Liver (tissue), 3 donors: ENCODE measurements around the gene EOLA1.
A peak's percentile ranks its signal among the peaks of the same experiment; 100 is the strongest.

Experiments used
- EGR1 ChIP-seq, 2 donors: IDR thresholded peaks; 2 replicates each; pipeline ENCODE4 v1.6.1; 2016 to 2018; ENCODE audit warnings: antibody characterized with exemption in 2 of 2, low read depth in 2 of 2
- HNF4A ChIP-seq, 2 donors: conservative IDR thresholded peaks; 2 replicates each; pipeline ENCODE4 v1.6.1; 2016; ENCODE audit warnings: antibody characterized with exemption in 2 of 2, mild to moderate bottlenecking in 2 of 2
- HNF4G ChIP-seq: IDR thresholded peaks from 2 replicates; pipeline ENCODE4 v1.6.1; 2016; ENCODE audit warnings: antibody characterized with exemption
- JUND ChIP-seq, 2 donors: IDR thresholded peaks; 2 replicates each; pipeline ENCODE4 v1.6.1; 2016; ENCODE audit warnings: antibody characterized with exemption in 2 of 2
- RAD21 ChIP-seq, 2 donors: IDR thresholded peaks; 2 replicates each; pipeline ENCODE4 v1.6.1; 2016; ENCODE audit warnings: antibody characterized with exemption in 2 of 2, mild to moderate bottlenecking in 2 of 2
- TF ChIP-seq, protein P1 (sequence below): IDR thresholded peaks from 2 replicates; pipeline ENCODE4 v1.6.1; 2016; ENCODE audit warnings: antibody characterized with exemption
- TF ChIP-seq, protein P2 (sequence below): fragments of 150-350 bp; IDR thresholded peaks from 2 replicates; pipeline ENCODE4 v1.5.1; 2017; ENCODE audit warnings: improper control_type of control experiment, low read depth, low read length; ENCODE audit not compliant: missing input control
- TF ChIP-seq, protein P3 (sequence below): IDR thresholded peaks from 2 replicates; pipeline ENCODE4 v1.6.1; 2016; ENCODE audit warnings: antibody characterized with exemption, mild to moderate bottlenecking
- TF ChIP-seq, protein P4 (sequence below): IDR thresholded peaks from 2 replicates; pipeline ENCODE4 v1.6.1; 2016; ENCODE audit warnings: antibody characterized with exemption
- donor health status: healthy.
- donor health status: healthy.

DNA sequence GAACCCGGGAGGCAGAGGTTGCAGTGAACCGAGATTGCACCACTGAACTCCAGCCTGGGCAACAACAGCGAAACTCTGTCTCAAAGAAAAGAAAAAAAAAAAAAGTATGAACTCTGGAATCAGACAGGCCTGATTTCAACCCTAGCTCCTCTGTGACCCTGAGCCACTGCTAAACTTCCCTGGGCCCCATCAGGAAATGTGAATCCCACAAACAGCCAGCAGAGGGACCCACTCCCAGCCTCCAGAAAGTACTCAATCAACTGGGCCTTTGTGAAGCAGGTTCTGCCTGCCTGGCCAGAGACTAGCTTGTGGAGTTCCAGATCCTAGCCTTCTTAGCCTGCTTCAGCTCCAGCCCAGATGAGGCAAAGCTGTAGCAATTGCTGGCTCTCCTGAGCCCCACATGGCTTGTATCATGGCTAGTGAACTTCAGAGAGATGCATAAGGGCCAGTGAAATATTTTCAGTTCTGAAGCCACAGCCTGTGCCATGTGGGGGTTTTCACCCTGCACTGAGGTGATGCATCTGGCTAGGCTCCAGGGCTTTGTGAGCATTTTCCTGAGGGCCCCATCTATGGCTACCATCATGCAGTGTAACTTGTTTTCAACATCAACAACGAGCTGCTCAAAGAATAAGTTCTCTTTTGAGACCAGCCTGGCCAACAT is 28.5 kb upstream of the EOLA1 start:
- TF ChIP-seq, protein P1, sequence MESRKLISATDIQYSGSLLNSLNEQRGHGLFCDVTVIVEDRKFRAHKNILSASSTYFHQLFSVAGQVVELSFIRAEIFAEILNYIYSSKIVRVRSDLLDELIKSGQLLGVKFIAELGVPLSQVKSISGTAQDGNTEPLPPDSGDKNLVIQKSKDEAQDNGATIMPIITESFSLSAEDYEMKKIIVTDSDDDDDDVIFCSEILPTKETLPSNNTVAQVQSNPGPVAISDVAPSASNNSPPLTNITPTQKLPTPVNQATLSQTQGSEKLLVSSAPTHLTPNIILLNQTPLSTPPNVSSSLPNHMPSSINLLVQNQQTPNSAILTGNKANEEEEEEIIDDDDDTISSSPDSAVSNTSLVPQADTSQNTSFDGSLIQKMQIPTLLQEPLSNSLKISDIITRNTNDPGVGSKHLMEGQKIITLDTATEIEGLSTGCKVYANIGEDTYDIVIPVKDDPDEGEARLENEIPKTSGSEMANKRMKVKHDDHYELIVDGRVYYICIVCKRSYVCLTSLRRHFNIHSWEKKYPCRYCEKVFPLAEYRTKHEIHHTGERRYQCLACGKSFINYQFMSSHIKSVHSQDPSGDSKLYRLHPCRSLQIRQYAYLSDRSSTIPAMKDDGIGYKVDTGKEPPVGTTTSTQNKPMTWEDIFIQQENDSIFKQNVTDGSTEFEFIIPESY, result no peak
- TF ChIP-seq HNF4A (conservative IDR thresholded peaks at IDR 0.05) (peak in 1 of 2 donors; percentile 29), EGR1 (IDR thresholded peaks at IDR 0.05; ENCODE audit: low read depth in 2 of 2) (no peak), RAD21 (IDR thresholded peaks at IDR 0.05) (peak; percentile 71 to 82), HNF4G (no peak), JUND (IDR thresholded peaks at IDR 0.05) (no peak)
- TF ChIP-seq, protein P2, sequence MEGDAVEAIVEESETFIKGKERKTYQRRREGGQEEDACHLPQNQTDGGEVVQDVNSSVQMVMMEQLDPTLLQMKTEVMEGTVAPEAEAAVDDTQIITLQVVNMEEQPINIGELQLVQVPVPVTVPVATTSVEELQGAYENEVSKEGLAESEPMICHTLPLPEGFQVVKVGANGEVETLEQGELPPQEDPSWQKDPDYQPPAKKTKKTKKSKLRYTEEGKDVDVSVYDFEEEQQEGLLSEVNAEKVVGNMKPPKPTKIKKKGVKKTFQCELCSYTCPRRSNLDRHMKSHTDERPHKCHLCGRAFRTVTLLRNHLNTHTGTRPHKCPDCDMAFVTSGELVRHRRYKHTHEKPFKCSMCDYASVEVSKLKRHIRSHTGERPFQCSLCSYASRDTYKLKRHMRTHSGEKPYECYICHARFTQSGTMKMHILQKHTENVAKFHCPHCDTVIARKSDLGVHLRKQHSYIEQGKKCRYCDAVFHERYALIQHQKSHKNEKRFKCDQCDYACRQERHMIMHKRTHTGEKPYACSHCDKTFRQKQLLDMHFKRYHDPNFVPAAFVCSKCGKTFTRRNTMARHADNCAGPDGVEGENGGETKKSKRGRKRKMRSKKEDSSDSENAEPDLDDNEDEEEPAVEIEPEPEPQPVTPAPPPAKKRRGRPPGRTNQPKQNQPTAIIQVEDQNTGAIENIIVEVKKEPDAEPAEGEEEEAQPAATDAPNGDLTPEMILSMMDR, result peak; percentile 56
- TF ChIP-seq, protein P3, sequence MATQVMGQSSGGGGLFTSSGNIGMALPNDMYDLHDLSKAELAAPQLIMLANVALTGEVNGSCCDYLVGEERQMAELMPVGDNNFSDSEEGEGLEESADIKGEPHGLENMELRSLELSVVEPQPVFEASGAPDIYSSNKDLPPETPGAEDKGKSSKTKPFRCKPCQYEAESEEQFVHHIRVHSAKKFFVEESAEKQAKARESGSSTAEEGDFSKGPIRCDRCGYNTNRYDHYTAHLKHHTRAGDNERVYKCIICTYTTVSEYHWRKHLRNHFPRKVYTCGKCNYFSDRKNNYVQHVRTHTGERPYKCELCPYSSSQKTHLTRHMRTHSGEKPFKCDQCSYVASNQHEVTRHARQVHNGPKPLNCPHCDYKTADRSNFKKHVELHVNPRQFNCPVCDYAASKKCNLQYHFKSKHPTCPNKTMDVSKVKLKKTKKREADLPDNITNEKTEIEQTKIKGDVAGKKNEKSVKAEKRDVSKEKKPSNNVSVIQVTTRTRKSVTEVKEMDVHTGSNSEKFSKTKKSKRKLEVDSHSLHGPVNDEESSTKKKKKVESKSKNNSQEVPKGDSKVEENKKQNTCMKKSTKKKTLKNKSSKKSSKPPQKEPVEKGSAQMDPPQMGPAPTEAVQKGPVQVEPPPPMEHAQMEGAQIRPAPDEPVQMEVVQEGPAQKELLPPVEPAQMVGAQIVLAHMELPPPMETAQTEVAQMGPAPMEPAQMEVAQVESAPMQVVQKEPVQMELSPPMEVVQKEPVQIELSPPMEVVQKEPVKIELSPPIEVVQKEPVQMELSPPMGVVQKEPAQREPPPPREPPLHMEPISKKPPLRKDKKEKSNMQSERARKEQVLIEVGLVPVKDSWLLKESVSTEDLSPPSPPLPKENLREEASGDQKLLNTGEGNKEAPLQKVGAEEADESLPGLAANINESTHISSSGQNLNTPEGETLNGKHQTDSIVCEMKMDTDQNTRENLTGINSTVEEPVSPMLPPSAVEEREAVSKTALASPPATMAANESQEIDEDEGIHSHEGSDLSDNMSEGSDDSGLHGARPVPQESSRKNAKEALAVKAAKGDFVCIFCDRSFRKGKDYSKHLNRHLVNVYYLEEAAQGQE, result no peak
- TF ChIP-seq, protein P4, sequence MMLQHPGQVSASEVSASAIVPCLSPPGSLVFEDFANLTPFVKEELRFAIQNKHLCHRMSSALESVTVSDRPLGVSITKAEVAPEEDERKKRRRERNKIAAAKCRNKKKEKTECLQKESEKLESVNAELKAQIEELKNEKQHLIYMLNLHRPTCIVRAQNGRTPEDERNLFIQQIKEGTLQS, result no peak
